ENCODE measurements around the gene EEIG2.

GRCh38 chr1:108557296-108557695, 2.6 kb upstream of the EEIG2 start:
- TF ChIP-seq CTCF (IDR thresholded peaks at IDR 0.05) (no peak), POLR2A (IDR thresholded peaks at IDR 0.05) (no peak)
